AG09309 (cell line): Measurements from ENCODE around the gene LIPT2.

ENCODE experiments used
- DNase-seq: peaks from one replicate; pipeline ENCODE4 v3.0.0-alpha.2; 2010; ENCODE audit warnings: low read depth
- H3K4me3 ChIP-seq: 2 replicates; pipeline ENCODE4 v1.5.1; 2011; ENCODE audit warnings: mild to moderate bottlenecking, low read depth, low read length, moderate library complexity; ENCODE audit not compliant: control insufficient read depth
- CTCF ChIP-seq: IDR thresholded peaks from 2 replicates; pipeline ENCODE4 v1.5.1; 2011; ENCODE audit warnings: mild to moderate bottlenecking, low read depth, low read length, inconsistent platforms; ENCODE audit not compliant: insufficient read depth, control insufficient read depth; ENCODE audit errors: missing control alignments

LIPT2 gene

DNA sequence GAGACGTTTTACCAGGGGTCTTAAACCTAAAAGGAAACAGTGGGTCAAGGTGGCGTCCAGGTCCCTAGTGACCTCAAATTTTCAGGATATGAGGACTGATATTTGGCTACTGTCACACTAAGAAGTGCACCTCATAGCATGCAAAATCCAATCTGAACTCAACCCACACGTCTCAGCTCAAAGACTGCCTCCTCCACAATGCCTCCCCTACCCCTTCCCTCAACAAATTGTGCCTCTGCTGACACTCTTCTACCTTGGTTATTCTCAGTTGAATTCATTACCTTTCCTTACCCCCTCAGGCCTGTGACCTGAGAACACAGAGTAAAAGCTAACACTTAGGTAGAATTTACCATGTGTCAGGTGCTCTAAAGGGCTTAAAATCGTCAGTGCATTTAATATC lies 12.4 kb upstream of the LIPT2 start:
- no peak for DNase-seq
- TF ChIP-seq CTCF: no peak
- no peak overlapping the region for H3K4me3 ChIP-seq

GRCh38 chr11:74504100-74504691 lies 10.7 kb upstream of the LIPT2 start:
- no peak overlapping the region for H3K4me3 ChIP-seq
- TF ChIP-seq CTCF: no peak
- DNase-seq: no peak

DNA sequence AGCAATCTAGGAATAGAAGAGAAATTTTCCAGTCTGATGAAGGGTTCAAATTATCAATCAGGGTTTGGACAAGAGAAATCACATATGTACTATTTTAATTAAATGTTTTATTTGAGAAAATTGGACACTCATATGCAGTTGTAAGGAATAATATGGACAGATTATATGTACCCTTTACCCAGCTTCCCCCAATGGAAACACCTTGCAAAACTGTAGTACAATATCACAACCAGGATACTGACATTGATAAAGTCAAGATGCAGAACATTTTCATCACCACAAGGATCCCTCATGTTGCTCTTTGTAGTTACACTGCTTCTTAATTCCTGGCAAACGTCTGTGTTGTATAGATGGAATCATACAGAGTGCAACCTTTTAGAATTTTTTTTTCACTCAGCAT lies 1.4 kb upstream of the LIPT2 start:
- no peak overlapping the region for H3K4me3 ChIP-seq
- no peak for DNase-seq
- TF ChIP-seq CTCF: no peak

GRCh38 chr11:74493791-74494630 lies 487 bp upstream of the LIPT2 start:
- DNase-seq: peak; percentile 23
- peak overlapping the region; percentile 47 for H3K4me3 ChIP-seq
- no peak for TF ChIP-seq CTCF

- no peak for TF ChIP-seq CTCF
- no peak for DNase-seq
- no peak overlapping the region for H3K4me3 ChIP-seq
Observed at GRCh38 chr11:74492084-74492483, 1.4 kb downstream of the LIPT2 start.

GRCh38 chr11:74490941-74491340 lies 2.6 kb downstream of the LIPT2 start:
- no peak for TF ChIP-seq CTCF
- no peak for DNase-seq
- no peak overlapping the region for H3K4me3 ChIP-seq

DNA sequence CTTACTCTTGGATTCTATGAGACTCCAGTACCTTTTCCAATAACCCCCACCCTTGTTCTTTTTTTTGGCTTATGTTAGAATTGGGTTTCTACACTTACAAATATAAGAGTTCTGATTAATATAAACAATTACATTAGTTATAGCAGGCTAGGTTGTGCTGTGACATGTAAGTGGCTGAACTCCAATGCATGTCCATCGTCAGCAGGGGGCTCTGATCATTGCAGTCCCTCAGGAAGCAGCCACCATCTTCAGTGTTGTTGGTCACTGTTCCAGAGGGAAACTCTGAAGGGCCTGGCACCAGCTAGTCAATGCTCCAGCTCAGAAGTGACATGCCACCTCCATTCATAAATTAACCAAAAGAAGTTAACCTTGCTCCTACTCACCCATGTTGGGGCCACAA lies 5.6 kb downstream of the LIPT2 start:
- no peak for DNase-seq
- TF ChIP-seq CTCF: peak; percentile 30
- H3K4me3 ChIP-seq: no peak overlapping the region
